Colonic mucosa (tissue), 4 donors: ENCODE results near the gene DGKI. TPM values are rescaled to one million over a fixed set of nuclear protein-coding genes. Genes with fewer than 3 reads are reported as not detected.
A peak's percentile ranks its signal among the peaks of the same experiment; 100 is the strongest.

Experiments
- DNase-seq: peaks from one replicate; pipeline ENCODE4 v3.0.0-alpha.2; 2020
- H3K27ac ChIP-seq: fragments of 200-600 bp; one replicate; pipeline ENCODE4 v1.8.0; 2021
- H3K27me3 ChIP-seq: fragments of 200-600 bp; one replicate; pipeline ENCODE4 v1.8.0; 2021
- H3K36me3 ChIP-seq: fragments of 200-600 bp; one replicate; pipeline ENCODE4 v1.8.0; 2021
- H3K4me1 ChIP-seq: fragments of 200-600 bp; one replicate; pipeline ENCODE4 v1.8.0; 2021; ENCODE audit warnings: mild to moderate bottlenecking
- H3K4me3 ChIP-seq: fragments of 200-600 bp; one replicate; pipeline ENCODE4 v1.8.0; 2021
- H3K9ac ChIP-seq, 2 donors: one replicate each; pipeline ENCODE4 v1.7.0; 2013; ENCODE audit warnings: control low read depth in 2 of 2, low read depth in 2 of 2, low read length in 2 of 2
- H3K9me3 ChIP-seq: fragments of 200-600 bp; one replicate; pipeline ENCODE4 v1.8.0; 2021
- intact Hi-C: fragments of 100-400 bp; cut with DNase I; formaldehyde crosslinking; loops from one replicate; pipeline ENCODE4 v1.14.1; 2022
- total RNA-seq, 2 donors: library from RNA; stranded (reverse); fragmentation: NEBNext Ultra II Directional in 1 of 2; extraction: Animal tissue kit (Norgen Biotek cat#: 25700) in 1 of 2; gene quantifications; one replicate each; pipeline ENCODE4 v1.2.1, GENCODE V29; 2021
- TF ChIP-seq, protein P1 (sequence below): fragments of 200-600 bp; IDR thresholded peaks from one replicate; pipeline ENCODE4 v1.8.0; 2022; ENCODE audit warnings: antibody characterized with exemption, mild to moderate bottlenecking
- donor health status: healthy.
- donor health status: DM: no; HTN: no; CAD: no.
- donor health status: DM: no; HTN: no; CAD: no.

The DGKI gene
- total RNA-seq, 2 donors from 2014 or later, result 0.35 to 0.67 TPM

DNA sequence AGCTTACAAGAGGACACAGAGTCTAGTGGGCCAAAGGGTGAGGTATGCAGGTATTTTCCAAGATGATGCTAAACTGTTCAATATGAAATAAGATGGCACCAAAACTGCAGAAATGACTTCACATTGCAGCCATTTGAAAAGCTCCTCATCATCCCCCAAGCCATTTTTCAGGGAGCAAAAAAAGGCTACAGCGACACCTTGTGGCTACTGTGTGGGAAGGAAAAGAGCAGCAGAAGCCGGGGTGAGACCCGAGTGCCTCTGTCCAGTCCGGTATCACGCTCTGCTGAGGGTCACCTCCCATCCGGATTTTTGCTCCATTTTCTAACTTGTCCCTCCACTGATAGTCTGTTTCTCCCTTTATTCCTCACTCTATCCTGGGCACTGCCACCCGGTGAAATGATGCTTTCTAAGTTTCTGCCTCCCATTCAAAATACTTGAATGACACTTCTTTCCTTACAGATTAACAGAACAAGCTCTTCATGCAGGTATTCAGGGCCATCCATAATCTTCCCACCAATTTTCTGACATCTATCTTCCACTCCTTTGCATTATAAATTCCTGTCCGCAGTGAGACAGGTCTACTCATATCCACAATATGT, 220.2 kb downstream of the DGKI start:
- Histone ChIP-seq H3K4me3 (no peak overlapping the region), H3K27ac (no peak overlapping the region), H3K27me3 (no peaks in the 10 kb centered on the region), H3K4me1 (no peaks in the 10 kb centered on the region), H3K9me3 (no peaks in the 10 kb centered on the region), H3K36me3 (no peaks in the 10 kb centered on the region), H3K9ac (no peak overlapping the region)
- intact Hi-C loops, result no loop called here
- TF ChIP-seq, protein P1, sequence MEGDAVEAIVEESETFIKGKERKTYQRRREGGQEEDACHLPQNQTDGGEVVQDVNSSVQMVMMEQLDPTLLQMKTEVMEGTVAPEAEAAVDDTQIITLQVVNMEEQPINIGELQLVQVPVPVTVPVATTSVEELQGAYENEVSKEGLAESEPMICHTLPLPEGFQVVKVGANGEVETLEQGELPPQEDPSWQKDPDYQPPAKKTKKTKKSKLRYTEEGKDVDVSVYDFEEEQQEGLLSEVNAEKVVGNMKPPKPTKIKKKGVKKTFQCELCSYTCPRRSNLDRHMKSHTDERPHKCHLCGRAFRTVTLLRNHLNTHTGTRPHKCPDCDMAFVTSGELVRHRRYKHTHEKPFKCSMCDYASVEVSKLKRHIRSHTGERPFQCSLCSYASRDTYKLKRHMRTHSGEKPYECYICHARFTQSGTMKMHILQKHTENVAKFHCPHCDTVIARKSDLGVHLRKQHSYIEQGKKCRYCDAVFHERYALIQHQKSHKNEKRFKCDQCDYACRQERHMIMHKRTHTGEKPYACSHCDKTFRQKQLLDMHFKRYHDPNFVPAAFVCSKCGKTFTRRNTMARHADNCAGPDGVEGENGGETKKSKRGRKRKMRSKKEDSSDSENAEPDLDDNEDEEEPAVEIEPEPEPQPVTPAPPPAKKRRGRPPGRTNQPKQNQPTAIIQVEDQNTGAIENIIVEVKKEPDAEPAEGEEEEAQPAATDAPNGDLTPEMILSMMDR, result peak; percentile 58
- peak; percentile 38 for DNase-seq

DNA sequence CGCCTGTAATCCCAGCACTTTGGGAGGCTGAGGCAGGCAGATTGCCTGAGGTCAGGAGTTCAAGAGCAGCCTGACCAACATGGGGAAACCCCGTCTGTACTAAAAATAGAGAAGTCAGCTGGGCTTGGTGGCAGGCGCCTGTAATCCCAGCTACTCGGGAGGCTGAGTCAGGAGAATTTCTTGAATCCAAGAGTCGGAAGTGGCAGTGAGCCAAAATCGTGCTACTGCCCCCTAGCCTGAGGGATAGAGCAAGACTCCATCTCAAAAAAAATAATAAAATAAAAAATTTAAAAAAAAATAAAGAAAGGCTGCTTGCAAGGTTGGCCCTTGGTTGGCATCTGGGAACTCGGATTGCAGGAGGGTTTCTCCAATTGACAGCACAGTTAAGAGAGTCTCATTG, 221.6 kb downstream of the DGKI start:
- H3K27ac ChIP-seq, result no peak overlapping the region
- no peak overlapping the region for H3K9ac ChIP-seq
- H3K9me3 ChIP-seq, result no peaks in the 10 kb centered on the region
- intact Hi-C loops, result no loop called here
- TF ChIP-seq, protein P1, result no peak
- H3K27me3 ChIP-seq, result no peaks in the 10 kb centered on the region
- no peaks in the 10 kb centered on the region for H3K36me3 ChIP-seq
- no peaks in the 10 kb centered on the region for H3K4me1 ChIP-seq
- no peak overlapping the region for H3K4me3 ChIP-seq
- no peak for DNase-seq

DNA sequence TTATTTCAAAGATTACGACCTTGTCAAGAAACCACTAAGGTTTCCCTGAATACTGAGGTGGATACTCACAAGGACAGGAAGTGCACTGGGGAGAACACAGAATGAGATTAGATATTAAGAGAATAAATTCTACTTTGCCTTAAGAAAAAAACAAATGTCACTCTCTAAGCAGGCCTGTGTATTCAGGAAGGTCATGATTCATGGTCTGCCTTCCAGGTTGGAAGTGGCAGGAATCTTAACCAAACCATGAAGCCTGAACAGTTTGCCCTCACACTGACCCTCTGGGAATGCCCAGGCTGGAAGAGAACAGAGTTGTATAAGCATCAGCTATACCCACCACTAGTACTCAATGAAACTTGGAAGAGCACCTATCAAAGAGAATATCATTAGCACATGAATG, 227.6 kb downstream of the DGKI start:
- H3K4me3 ChIP-seq, result no peak overlapping the region
- H3K36me3 ChIP-seq, result no peaks in the 10 kb centered on the region
- no peak for DNase-seq
- H3K27ac ChIP-seq, result no peak overlapping the region
- no peaks in the 10 kb centered on the region for H3K4me1 ChIP-seq
- TF ChIP-seq, protein P1, result no peak
- H3K9ac ChIP-seq, result no peak overlapping the region
- no peaks in the 10 kb centered on the region for H3K27me3 ChIP-seq
- intact Hi-C loops, result no loop called here
- no peaks in the 10 kb centered on the region for H3K9me3 ChIP-seq

DNA sequence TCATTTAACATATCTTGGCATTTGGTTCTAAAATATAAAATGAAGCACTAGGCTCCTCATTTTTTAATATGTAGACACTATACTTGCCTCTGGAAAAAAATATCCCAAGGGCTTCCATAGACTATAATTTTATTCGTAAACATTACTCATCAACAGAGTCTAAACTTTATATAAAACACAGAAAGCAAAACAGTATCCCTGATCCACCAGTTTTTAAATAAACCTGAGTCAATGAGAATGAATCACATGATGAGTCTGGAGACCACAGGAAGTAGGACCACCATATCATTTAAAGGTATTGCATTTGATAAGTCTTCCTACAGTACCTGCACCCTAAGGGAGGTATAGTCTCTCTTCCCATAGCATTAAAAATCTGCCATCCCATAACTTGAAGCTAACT, 228.0 kb downstream of the DGKI start:
- no peak overlapping the region for H3K27ac ChIP-seq
- no peaks in the 10 kb centered on the region for H3K36me3 ChIP-seq
- H3K4me1 ChIP-seq, result no peaks in the 10 kb centered on the region
- no peaks in the 10 kb centered on the region for H3K9me3 ChIP-seq
- no peak for DNase-seq
- intact Hi-C loops, result no loop called here
- no peak overlapping the region for H3K4me3 ChIP-seq
- no peaks in the 10 kb centered on the region for H3K27me3 ChIP-seq
- TF ChIP-seq, protein P1, result no peak
- no peak overlapping the region for H3K9ac ChIP-seq

DNA sequence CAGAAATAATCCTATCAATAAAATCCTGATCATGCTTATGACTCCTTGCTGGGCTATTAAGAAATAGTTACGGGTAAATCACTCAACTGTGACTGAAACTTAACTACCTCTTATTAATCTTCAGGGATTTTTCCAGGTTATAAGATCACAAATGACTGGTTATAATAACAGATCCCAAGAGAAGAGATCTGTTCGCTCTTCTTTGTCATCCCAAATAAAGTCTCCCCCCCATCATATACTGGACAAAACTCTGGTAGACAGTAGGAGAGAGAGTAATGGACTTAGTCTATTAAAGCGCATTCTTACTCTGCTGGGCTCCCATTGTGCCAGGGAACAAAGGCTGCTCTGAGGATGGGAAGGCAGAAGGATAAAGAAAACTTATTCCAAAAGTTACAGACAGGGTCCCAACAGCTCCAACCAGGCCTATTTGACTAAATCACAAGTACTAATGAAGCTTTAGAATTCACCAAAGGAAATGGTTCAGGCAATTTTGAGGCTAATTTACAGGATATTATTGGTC, 233.7 kb downstream of the DGKI start:
- TF ChIP-seq, protein P1, result no peak
- no peaks in the 10 kb centered on the region for H3K9me3 ChIP-seq
- H3K36me3 ChIP-seq, result no peaks in the 10 kb centered on the region
- H3K27me3 ChIP-seq, result no peaks in the 10 kb centered on the region
- no peak overlapping the region for H3K27ac ChIP-seq
- no peak overlapping the region for H3K4me3 ChIP-seq
- intact Hi-C loops, result no loop called here
- no peaks in the 10 kb centered on the region for H3K4me1 ChIP-seq
- no peak for DNase-seq
- H3K9ac ChIP-seq, result no peak overlapping the region
